ENCODE data around the gene CD79B.

CD79B gene

GRCh38 chr17:63931981-63932561 is at the start of gene CD79B:
Gene CD79B (minus strand): TSS chr17:63932331. CDS start chr17:63932261, 70 bp downstream.
- no peak for DNase-seq (ENCODE audit: low read depth, low spot score)

- DNase-seq (ENCODE audit: low read depth, low spot score), result no peak
Measured at GRCh38 chr17:63978272-63979200, 46.4 kb upstream of the CD79B start.

- no peak for DNase-seq (ENCODE audit: low read depth, low spot score)
Measured at GRCh38 chr17:63976702-63977101, 44.6 kb upstream of the CD79B start.

- no peak for DNase-seq (ENCODE audit: low read depth, low spot score)
Measured at GRCh38 chr17:63975541-63976092, 43.5 kb upstream of the CD79B start.

- no peak for DNase-seq (ENCODE audit: low read depth, low spot score)
Measured at GRCh38 chr17:63974594-63975192, 42.6 kb upstream of the CD79B start.

GRCh38 chr17:63973930-63974593 is 41.9 kb upstream of the CD79B start:
- DNase-seq (ENCODE audit: low read depth, low spot score), result no peak

GRCh38 chr17:63973247-63973646 is 41.1 kb upstream of the CD79B start:
- DNase-seq (ENCODE audit: low read depth, low spot score), result no peak

GRCh38 chr17:63972796-63973195 is 40.7 kb upstream of the CD79B start, which contains the start of gene SCN4A:
Gene SCN4A (minus strand): TSS chr17:63972918. CDS start chr17:63972841, 77 bp downstream.
- DNase-seq (ENCODE audit: low read depth, low spot score), result no peak

GRCh38 chr17:63969278-63969677 is 37.1 kb upstream of the CD79B start:
- no peak for DNase-seq (ENCODE audit: low read depth, low spot score)

GRCh38 chr17:63967953-63968352 is 35.8 kb upstream of the CD79B start:
- DNase-seq (ENCODE audit: low read depth, low spot score), result no peak

- no peak for DNase-seq (ENCODE audit: low read depth, low spot score)
Measured at GRCh38 chr17:63966646-63967264, 34.6 kb upstream of the CD79B start.

- no peak for DNase-seq (ENCODE audit: low read depth, low spot score)
Measured at GRCh38 chr17:63963123-63963522, 31.0 kb upstream of the CD79B start.

- DNase-seq (ENCODE audit: low read depth, low spot score), result no peak
Measured at GRCh38 chr17:63962298-63962744, 30.2 kb upstream of the CD79B start.

GRCh38 chr17:63961355-63962212 is 29.5 kb upstream of the CD79B start:
- DNase-seq (ENCODE audit: low read depth, low spot score), result no peak

- no peak for DNase-seq (ENCODE audit: low read depth, low spot score)
Measured at GRCh38 chr17:63960430-63960829, 28.3 kb upstream of the CD79B start.

- no peak for DNase-seq (ENCODE audit: low read depth, low spot score)
Measured at GRCh38 chr17:63960006-63960405, 27.9 kb upstream of the CD79B start.

- DNase-seq (ENCODE audit: low read depth, low spot score), result no peak
Measured at GRCh38 chr17:63956296-63956920, 24.3 kb upstream of the CD79B start.

GRCh38 chr17:63955791-63956190 is 23.7 kb upstream of the CD79B start:
- no peak for DNase-seq (ENCODE audit: low read depth, low spot score)

GRCh38 chr17:63955232-63955631 is 23.1 kb upstream of the CD79B start:
- no peak for DNase-seq (ENCODE audit: low read depth, low spot score)
